Left forelimb (tissue), 1 donor: ENCODE results near the gene GLA.

Source experiments
- DNase-seq: peaks from one replicate; pipeline ENCODE4 v3.0.0-alpha.2; 2018; ENCODE audit warnings: low spot score

Gene GLA

DNA sequence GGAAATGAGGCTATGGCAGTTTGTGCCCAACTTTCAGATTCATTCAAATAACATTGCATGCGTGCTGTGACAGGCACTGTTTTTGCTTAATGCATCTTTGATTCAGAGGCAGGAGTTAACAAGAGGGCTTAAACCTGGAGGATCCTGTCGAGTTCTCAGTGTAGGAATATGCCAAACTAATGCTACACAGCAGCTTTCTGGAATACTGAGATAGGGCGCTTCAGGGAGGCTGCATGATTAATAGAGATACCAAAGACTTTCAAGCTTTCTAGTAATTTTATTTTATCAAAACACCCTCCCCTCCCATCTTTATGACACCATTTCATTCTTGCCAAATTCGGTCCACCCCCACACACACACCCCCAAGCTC lies 58.5 kb downstream of the GLA start:
- no peak for DNase-seq

DNA sequence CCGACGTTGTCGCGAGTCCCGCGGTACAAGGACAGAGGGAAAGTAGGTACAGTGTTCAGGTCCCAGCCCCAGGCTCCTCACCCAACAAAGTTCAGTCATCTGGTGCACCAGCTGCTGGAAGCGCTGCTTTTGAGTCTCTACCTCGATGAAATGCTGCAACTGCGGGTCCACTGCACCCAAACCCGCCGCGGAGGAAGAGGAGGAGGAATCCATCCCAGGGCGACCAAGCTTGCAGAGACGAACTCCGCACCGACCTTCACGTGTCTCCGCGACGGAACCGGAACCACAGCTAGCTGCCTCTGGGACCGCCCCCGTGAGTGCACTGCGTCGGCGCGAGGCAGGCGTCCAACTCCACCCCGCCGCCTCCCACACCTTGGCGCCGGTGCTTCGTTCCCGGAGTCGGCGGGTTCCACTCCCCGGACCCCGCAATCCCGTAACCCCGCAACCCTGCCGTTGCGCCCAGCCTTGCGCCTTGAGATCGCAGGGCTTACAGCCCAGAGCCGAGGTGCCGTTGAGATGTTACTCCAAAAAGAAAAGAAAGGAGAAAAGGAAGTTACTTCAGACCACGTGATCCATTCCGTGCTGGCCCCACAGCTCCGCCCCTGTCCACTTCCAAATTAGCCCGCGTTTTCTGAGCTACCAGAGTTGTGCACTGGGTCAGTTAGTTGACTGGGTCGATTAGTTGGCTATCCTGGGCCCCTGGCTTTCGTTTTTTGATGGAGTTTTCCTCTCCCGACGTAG lies 59.1 kb downstream of the GLA start, which contains the start of gene TIMM8A:
Gene TIMM8A (minus strand): TSS at position 291 of the 741 bp plus-strand sequence. CDS start 78 bp downstream, at position 213.
- peak; percentile 86 for DNase-seq

DNA sequence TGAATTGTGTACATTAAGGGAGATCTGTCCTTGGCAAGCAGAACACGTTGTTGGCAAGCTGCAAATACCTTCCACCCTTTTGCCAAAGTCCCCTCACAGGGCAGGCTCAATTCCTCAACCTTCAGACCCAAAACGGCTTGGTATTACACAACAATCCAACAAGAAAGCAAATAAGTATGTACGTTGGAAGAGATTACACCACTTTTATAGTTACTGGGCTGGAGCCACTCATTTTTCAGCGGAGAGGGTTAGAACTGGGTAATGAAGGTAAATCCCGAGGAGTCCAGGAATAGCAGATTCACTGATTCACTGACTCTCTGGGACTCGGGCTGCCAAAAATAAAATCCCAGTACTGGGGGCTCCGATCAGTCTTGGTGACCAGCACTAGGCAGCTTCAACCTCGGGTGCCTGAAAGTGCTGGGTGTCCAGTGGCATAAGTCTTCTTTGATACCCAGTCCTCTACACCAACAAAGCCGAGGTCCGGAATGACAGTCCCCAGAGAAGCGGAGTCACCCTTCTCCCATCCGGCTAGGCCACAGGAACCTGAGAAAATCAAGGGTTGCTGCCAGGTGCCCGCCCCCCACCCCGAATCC lies 59.8 kb downstream of the GLA start:
- no peak for DNase-seq
